ENCODE data around the gene RNF13.
"Not testable (repeated sequence)": the region's sequence is repeated elsewhere in the genome, so short reads cannot be mapped to it uniquely, and the experiment has no call there.

The RNF13 gene

DNA sequence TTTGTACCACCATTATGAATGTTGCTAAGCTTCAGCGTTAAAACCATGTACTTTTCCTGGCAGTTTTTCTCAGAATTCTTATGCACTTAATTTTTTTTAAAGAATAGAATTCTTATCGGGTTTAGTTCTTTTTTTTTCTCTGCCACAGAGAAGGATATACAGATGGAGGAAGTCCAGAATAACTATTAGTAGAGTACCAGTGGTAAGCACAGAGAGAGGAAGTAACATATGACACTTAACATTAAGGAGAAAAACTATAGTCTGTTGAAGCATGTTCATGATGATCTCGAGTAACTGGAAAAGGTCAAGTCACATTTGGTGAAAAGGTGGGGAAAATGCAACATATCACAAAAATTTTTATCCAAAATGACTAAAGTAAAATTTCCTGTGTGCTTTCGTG is 68.9 kb downstream of the RNF13 start:
- FAIRE-seq (no peak), DNase-seq (ENCODE audit: insufficient read length, low spot score) (no peak)
- TF ChIP-seq, protein P1, sequence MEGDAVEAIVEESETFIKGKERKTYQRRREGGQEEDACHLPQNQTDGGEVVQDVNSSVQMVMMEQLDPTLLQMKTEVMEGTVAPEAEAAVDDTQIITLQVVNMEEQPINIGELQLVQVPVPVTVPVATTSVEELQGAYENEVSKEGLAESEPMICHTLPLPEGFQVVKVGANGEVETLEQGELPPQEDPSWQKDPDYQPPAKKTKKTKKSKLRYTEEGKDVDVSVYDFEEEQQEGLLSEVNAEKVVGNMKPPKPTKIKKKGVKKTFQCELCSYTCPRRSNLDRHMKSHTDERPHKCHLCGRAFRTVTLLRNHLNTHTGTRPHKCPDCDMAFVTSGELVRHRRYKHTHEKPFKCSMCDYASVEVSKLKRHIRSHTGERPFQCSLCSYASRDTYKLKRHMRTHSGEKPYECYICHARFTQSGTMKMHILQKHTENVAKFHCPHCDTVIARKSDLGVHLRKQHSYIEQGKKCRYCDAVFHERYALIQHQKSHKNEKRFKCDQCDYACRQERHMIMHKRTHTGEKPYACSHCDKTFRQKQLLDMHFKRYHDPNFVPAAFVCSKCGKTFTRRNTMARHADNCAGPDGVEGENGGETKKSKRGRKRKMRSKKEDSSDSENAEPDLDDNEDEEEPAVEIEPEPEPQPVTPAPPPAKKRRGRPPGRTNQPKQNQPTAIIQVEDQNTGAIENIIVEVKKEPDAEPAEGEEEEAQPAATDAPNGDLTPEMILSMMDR (IDR thresholded peaks at IDR 0.05; ENCODE audit: insufficient read depth, missing control alignments): no peak

DNA sequence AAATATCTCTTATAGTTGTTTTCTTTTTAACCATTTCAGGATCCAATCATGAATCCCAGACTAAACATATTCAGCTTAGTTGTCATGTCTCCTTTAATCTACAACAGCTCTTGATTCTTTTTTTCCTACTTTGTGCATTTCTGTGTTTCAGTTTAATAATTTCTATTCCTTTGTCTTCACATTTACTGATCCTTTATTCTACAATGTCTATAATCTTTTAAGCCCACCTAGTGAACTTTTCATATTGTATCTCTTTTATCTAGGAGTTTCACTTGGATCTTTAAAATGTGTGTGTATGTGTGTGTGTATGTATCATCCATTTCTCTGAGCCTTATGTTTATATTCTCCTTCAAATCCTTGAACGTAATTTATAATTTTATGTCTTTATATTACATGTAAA is 70.1 kb downstream of the RNF13 start:
- DNase-seq (ENCODE audit: insufficient read length, low spot score) (no peak), FAIRE-seq (peak; percentile 46)
- TF ChIP-seq, protein P1 (IDR thresholded peaks at IDR 0.05; ENCODE audit: insufficient read depth, missing control alignments): no peak

DNA sequence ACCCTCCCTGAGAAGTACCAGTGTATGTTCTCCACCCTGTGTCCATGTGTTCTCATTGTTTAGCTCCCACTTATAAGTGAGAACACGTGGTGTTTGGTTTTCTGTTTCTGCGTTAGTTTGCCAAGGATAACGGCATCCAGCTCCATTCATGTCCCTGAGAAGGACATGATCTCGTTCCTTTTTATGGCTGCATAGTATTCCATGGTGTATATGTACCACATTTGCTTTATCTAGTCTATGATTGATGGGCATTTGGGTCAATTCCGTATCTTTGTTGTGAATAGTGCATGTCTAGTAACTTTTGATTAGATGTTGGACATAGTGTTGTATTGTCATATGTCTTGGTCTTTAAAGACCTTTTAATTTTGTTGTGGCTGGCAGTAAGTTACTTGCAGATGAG is 70.8 kb downstream of the RNF13 start:
- DNase-seq (ENCODE audit: insufficient read length, low spot score); FAIRE-seq: not testable (repeated sequence)

DNA sequence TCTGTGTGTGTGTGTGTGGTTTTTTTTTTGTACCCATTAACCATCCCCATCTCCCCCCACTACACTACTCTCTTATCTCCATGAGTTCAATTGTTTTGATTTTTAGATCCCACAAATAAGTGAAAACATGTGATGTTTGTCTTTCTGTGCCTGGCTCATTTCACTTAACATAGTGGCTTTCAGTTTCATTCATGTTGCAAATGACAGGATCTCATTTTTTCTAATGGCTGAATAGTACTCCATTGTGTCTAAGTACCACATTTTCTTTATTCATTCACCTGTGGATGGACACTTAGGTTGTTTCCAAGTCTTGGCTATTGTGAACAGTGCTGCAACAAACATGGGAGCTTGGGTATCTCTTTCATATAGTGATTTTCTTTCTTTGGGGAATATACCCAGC is 71.8 kb downstream of the RNF13 start:
- DNase-seq (ENCODE audit: insufficient read length, low spot score); FAIRE-seq: not testable (repeated sequence)

DNA sequence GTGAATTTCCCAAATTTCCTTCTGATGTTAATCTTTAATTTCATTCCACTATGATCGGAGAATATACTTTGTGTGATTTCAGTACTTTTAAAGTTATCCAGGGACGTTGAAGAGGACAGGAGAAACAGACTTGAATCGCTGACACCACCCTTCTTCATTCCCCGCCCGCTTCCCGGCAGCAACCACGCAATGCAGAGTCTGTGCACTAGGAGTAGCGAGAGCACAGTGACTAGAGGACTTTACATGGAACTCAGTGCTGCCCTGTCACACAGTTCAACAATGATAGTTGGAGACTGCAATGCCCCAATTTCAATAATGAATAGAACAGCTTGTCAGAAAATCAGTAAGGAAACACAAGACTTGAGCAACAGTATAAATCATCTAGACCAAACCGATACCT is 73.9 kb downstream of the RNF13 start:
- DNase-seq (ENCODE audit: insufficient read length, low spot score) (no peak), FAIRE-seq (no peak)
- TF ChIP-seq, protein P1 (IDR thresholded peaks at IDR 0.05; ENCODE audit: insufficient read depth, missing control alignments): no peak

DNA sequence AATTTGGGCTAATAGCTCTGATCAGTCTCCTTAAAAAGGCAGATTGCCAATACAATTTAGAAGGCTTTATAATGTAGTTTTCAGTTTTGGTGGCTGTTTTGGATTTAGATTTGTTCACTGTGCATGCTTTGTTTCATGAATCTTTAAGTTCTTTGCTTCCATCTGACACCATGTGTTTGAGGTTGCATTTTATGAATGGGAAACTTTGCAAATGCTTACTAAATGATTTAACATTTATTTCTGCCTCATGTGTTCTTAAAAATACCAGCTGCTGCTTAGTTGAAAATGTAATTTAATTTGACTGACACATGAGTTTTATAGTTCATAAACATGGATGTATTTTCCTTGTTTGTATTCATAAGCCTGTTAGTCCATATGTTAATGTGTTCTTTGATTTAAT is 78.6 kb downstream of the RNF13 start:
- no peak for FAIRE-seq
- TF ChIP-seq, protein P1 (IDR thresholded peaks at IDR 0.05; ENCODE audit: insufficient read depth, missing control alignments): no peak
- DNase-seq (ENCODE audit: insufficient read length, low spot score): no peak

DNA sequence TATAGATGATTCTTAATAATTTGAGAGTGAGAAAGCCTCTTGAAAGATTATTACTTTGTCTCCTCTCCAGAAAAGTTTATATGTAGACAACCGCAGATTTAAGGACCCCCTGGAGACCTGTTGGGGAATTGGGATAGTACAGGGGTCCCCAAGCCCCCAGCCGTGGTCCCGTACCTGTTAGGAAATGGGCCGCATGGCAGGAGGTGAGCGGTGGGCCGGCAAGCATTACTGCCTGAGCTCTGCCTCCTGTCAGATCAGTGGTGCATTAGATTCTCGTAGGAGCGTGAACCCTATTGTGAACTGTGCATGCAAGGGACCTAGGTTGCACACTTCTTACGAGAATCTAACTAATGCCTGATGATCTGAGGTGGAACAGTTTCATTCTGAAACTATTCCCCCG is 79.4 kb downstream of the RNF13 start:
- no peak for DNase-seq (ENCODE audit: insufficient read length, low spot score)
- no peak for FAIRE-seq
- TF ChIP-seq, protein P1 (IDR thresholded peaks at IDR 0.05; ENCODE audit: insufficient read depth, missing control alignments): no peak

DNA sequence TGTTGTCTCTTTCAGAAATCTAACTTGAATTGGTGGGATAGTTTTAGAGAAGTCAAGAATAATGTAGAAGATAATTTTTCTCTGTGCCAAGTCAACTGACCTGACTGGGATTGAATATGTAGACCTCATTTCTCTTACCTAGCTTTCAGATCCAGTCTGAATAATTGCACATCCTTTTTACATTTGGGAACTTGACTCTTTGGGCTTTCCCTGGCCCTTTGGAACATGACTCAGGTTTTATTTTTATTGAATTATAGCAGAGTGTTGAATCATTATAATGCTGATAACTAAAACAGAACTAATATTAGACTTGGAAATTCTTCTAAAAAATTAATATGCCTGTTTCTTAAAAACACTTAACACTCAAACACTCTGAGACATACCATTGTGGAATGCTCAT is 81.2 kb downstream of the RNF13 start:
- FAIRE-seq: no peak
- TF ChIP-seq, protein P1 (IDR thresholded peaks at IDR 0.05; ENCODE audit: insufficient read depth, missing control alignments): no peak
- no peak for DNase-seq (ENCODE audit: insufficient read length, low spot score)

Measured in D721Med (cell line).